SK-N-SH treated with all-trans-retinoic acid at 6 μM for 48 hours (cell line): ENCODE results near the gene EPHA8.

Experiments used
- TCF4 ChIP-seq: fragments of 250-450 bp; sonication (Bioruptor Pico); IDR thresholded peaks from 2 replicates; pipeline ENCODE4 v1.8.0; 2021; ENCODE audit warnings: mild to moderate bottlenecking, moderate library complexity, borderline replicate concordance
- ZC3H10 ChIP-seq: fragments of 250-450 bp; sonication (Bioruptor Pico); IDR thresholded peaks from 2 replicates; pipeline ENCODE4 v1.5.1; 2021; ENCODE audit warnings: mild to moderate bottlenecking, moderate library complexity
- ZFP30 ChIP-seq: fragments of 450-650 bp; formaldehyde crosslinking; IDR thresholded peaks from 2 replicates; pipeline ENCODE4 v1.5.0; 2022; ENCODE audit warnings: mild to moderate bottlenecking, moderate library complexity
- ZNF70 ChIP-seq: fragments of 450-650 bp; formaldehyde crosslinking; IDR thresholded peaks from 2 replicates; pipeline ENCODE4 v1.5.0; 2020; ENCODE audit warnings: mild to moderate bottlenecking, moderate library complexity
- TF ChIP-seq, protein P1 (sequence below): fragments of 250-450 bp; sonication (Bioruptor Pico); IDR thresholded peaks from 2 replicates; pipeline ENCODE4 v1.5.0; 2020; ENCODE audit warnings: mild to moderate bottlenecking, moderate library complexity
- TF ChIP-seq, protein P2 (sequence below): fragments of 250-450 bp; sonication (Bioruptor Pico); IDR thresholded peaks from 2 replicates; pipeline ENCODE4 v1.8.0; 2021; ENCODE audit warnings: low read depth, mild to moderate bottlenecking, moderate library complexity, borderline replicate concordance

DNA sequence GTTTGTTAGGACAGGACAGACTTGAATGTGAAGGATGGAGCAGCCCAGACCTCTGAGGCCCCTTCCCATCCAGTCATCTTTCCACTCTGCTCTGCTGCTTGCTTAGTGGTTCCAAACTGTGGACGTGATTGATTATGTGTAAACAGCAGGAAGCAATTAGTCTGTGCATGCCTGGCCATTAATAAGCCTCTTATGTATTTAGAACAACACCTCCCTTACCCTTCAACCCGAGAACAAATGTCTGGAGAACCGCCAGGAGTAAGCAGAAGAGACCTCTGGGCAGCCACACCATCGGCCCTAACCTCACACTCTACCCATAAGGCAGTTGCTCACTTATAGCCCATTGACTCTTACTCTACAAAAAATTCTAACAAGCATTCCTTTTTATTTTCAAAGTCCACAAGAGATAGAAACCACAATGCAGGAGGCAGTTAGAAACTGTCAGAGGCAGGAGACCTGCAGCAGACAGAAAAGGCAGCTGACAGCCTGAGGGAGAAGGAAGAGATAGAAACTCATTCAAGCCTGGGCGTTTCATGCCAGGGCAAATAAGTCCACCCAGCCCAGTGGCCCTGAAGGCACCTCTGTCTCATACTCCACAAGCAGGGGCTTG lies 5.8 kb upstream of the EPHA8 start:
- TF ChIP-seq ZFP30 (no peak), ZNF70 (CRISPR knock-in tag) (no peak), TCF4 (CRISPR knock-in tag) (no peak), ZC3H10 (CRISPR knock-in tag) (no peak)
- TF ChIP-seq, protein P1, sequence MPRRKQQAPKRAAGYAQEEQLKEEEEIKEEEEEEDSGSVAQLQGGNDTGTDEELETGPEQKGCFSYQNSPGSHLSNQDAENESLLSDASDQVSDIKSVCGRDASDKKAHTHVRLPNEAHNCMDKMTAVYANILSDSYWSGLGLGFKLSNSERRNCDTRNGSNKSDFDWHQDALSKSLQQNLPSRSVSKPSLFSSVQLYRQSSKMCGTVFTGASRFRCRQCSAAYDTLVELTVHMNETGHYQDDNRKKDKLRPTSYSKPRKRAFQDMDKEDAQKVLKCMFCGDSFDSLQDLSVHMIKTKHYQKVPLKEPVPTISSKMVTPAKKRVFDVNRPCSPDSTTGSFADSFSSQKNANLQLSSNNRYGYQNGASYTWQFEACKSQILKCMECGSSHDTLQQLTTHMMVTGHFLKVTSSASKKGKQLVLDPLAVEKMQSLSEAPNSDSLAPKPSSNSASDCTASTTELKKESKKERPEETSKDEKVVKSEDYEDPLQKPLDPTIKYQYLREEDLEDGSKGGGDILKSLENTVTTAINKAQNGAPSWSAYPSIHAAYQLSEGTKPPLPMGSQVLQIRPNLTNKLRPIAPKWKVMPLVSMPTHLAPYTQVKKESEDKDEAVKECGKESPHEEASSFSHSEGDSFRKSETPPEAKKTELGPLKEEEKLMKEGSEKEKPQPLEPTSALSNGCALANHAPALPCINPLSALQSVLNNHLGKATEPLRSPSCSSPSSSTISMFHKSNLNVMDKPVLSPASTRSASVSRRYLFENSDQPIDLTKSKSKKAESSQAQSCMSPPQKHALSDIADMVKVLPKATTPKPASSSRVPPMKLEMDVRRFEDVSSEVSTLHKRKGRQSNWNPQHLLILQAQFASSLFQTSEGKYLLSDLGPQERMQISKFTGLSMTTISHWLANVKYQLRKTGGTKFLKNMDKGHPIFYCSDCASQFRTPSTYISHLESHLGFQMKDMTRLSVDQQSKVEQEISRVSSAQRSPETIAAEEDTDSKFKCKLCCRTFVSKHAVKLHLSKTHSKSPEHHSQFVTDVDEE (CRISPR knock-in tag): no peak
- TF ChIP-seq, protein P2, sequence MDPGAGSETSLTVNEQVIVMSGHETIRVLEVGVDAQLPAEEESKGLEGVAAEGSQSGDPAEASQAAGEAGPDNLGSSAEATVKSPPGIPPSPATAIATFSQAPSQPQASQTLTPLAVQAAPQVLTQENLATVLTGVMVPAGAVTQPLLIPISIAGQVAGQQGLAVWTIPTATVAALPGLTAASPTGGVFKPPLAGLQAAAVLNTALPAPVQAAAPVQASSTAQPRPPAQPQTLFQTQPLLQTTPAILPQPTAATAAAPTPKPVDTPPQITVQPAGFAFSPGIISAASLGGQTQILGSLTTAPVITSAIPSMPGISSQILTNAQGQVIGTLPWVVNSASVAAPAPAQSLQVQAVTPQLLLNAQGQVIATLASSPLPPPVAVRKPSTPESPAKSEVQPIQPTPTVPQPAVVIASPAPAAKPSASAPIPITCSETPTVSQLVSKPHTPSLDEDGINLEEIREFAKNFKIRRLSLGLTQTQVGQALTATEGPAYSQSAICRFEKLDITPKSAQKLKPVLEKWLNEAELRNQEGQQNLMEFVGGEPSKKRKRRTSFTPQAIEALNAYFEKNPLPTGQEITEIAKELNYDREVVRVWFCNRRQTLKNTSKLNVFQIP (CRISPR knock-in tag): no peak
